GM12872 (cell line): ENCODE results near the gene PPARA.

Source experiments
- CTCF ChIP-seq: IDR thresholded peaks from 3 replicates; pipeline ENCODE4 v1.5.1; 2011; ENCODE audit warnings: low read depth, mild to moderate bottlenecking, low read length, moderate library complexity; ENCODE audit not compliant: insufficient read depth

The PPARA gene

GRCh38 chr22:46115755-46116490 lies 34.4 kb upstream of the PPARA start:
- TF ChIP-seq CTCF: no peak

- TF ChIP-seq CTCF: peak; percentile 73
Observed at GRCh38 chr22:46116491-46116958, 33.8 kb upstream of the PPARA start.

- TF ChIP-seq CTCF: no peak
Observed at GRCh38 chr22:46117206-46118199, 32.8 kb upstream of the PPARA start.

GRCh38 chr22:46119093-46119728 lies 31.1 kb upstream of the PPARA start:
- no peak for TF ChIP-seq CTCF

- no peak for TF ChIP-seq CTCF
Observed at GRCh38 chr22:46119729-46120419, 30.5 kb upstream of the PPARA start.

GRCh38 chr22:46120420-46120737 lies 29.9 kb upstream of the PPARA start:
- no peak for TF ChIP-seq CTCF

- TF ChIP-seq CTCF: no peak
Observed at GRCh38 chr22:46121079-46121478, 29.2 kb upstream of the PPARA start.
